HG02981 (cell line): ENCODE data around the gene CCDC40.
"Not testable (repeated sequence)": the region's sequence is repeated elsewhere in the genome, so short reads cannot be mapped to it uniquely, and the experiment has no call there.

ENCODE experiments used
- ATAC-seq: cut with Tn5 transposase; IDR thresholded peaks from one replicate; pipeline ENCODE4 v1.9.1; 2021; ENCODE audit warnings: mild to moderate bottlenecking, moderate library complexity; ENCODE audit not compliant: unreplicated experiment

CCDC40 gene

DNA sequence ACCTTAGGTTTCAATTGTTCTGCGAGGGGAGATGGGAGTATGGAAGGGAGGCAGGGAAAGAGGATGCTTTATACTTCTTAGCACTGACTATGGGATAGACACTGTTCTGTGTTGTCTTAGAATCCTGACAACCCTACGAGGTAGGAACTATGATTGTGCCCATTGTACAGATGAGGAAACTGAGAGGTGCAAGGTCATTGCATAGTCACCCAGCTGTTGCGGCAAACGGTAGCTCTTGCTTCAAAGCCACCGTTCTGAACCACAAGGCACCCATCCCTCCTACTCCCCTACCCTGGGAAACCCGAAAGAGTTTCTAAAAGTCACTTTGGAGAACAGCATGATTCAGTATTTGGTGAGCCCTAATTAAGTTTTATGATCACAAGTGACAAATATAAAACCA, 7.5 kb downstream of the CCDC40 start:
- no peak for ATAC-seq

- ATAC-seq: no peak
Measured at GRCh38 chr17:80045703-80046102, 9.3 kb downstream of the CCDC40 start.

- not testable (repeated sequence) for ATAC-seq
Measured at GRCh38 chr17:80046709-80047108, 10.3 kb downstream of the CCDC40 start.

GRCh38 chr17:80047176-80047575, 10.7 kb downstream of the CCDC40 start:
- no peak for ATAC-seq

- ATAC-seq: no peak
Measured at GRCh38 chr17:80049986-80050385, 13.5 kb downstream of the CCDC40 start.

GRCh38 chr17:80050706-80051105, 14.3 kb downstream of the CCDC40 start:
- no peak for ATAC-seq

- ATAC-seq: no peak
Measured at GRCh38 chr17:80051681-80052080, 15.2 kb downstream of the CCDC40 start.

- ATAC-seq: no peak
Measured at GRCh38 chr17:80053102-80053501, 16.7 kb downstream of the CCDC40 start.

DNA sequence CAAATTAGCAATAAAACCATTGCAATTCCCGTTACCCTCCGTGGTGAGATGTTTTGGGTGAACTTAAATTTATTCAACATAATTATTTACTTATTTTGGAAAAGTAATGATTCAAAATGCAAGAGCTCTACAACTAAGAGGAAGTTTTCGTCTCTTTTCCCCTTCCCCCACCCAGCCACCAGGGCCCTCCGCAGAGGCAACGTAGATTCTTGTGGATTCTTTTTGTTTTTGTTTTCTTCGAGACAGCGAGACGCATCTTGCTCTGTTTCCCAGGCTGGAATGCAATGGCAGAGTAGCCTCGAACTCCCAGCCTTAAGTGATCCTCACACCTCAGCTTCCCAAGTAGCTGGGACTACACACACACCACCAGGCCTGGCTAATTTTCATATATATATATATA, 19.2 kb downstream of the CCDC40 start:
- ATAC-seq: no peak

DNA sequence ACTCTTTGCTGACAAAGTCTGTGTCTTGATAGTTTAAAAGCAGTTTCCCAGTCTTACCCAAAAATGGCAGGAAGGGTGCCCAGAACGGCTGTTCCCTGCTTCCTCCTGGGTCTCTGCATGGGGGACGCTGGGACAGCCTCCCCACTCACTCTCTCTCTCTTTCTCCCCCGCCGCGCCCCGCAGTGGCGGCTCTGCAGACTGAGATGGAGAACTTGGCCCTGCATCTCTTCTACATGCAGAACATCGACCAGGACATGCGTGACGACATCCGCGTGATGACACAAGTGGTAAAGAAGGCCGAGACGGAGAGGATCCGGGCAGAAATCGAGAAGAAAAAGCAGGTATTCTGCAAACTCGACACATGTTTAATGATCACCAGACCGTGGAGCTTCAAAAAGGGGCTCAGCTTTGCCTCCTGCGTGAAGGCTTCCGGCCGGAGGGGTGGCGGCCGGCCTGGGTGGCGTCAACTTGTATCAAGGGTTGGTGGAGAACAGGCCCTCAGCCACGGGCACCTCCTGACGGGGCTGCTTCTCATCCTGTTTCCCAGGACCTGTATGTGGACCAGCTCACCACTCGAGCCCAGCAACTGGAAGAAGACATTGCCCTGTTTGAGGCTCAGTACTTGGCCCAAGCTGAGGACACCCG, 22.0 kb downstream of the CCDC40 start:
- ATAC-seq: no peak

- no peak for ATAC-seq
Measured at GRCh38 chr17:80060644-80061043, 24.2 kb downstream of the CCDC40 start.

DNA sequence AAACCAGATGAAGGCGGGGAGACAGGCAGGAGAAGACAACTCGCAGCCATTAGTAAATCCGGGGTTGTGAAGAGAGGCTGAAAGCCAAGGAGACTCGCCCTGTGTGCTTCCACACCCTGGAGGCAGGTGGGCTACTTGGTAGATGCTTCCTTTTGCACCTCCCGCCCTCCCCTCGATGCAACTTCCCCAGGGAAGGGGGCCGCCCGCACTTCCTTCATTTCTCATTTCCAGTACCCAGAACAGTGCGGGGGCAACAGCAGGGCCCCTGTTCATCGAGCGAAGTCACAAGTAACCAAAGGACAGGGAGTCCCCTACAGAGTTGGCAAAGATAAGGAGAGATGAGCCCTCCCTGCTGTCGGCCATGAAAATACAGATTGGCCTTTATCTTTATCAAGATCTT, 25.0 kb downstream of the CCDC40 start:
- no peak for ATAC-seq

DNA sequence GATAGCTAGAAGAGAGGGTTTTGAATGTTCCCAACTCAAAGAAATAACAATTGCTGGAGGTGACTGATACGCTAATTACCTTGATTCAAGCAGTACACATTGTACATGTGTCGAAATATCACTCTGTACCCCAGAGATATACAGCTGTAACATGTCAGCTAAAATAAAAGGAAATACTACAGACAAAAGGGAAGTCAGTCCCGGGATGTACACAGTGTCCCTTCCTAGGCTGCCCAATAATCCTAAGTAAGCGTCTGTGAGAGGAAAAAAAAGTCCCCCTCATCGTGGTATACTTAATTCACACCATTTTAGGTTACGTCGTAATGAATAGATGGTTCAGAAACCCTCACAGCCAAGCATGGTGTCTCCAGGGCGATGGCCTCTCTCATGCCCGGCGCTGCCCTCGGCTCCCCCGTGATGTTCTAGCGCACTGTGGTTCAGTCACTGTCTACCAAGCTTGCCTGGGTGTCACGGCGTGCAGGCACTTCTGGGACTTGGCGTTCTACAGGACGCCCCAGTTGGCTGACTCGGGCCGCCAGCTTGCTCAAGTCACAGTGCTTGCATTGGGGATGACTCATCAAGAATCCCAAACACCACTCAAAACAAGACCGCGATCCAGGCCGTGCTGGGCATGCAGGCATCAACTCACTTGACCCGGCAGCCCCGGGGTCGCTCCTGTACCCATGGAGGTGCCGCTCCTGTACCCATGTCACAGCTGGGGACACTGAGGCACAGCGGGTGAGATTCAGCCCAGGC, 27.6 kb downstream of the CCDC40 start:
- no peak for ATAC-seq

- ATAC-seq: no peak
Measured at GRCh38 chr17:80064696-80065095, 28.3 kb downstream of the CCDC40 start.

GRCh38 chr17:80065478-80066170, 29.2 kb downstream of the CCDC40 start:
- ATAC-seq: no peak

GRCh38 chr17:80067393-80067986, 31.0 kb downstream of the CCDC40 start:
- no peak for ATAC-seq

DNA sequence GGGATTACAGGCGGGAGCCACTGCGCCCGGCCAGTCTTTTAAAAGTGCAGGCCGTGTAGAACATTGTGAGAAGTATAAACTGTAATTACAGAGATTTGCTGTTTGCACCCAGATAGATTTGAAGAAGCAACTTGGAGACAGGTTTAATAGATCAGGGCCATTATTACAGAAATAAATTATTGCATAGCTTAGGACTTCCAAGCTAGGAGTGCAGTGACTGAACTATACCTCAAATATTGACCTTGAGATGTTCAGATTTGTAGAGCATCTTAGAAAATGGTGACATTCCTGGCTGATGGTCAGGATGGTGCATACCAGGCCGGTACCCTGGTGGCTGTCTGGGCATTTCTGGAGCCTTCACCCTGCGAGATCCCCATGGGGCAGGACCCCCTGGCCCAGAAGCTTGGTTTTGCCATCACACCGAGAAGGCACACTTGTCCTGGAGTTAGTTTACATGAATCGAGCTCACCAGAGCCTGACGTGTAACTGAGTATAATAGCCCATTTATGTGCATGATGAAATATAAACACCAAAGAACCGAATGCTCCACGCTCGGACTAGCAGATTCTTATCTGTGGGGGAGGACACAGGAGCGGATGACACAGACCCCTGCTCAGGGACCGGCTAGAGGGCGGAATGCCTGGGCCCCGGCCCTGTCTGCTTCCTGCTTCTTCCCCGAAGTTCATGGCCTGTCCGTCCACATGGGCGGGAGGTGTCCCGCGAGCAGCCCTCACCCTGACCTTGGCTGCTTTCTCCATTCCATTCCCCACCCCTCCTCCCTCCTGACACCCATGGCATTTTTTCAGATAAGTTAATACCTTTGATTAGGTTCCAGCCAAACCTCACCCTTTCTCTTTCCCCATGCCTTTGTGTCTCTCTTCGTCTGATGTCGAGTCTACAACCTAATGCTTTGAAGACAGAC, 32.1 kb downstream of the CCDC40 start:
- ATAC-seq: no peak

- ATAC-seq: no peak
Measured at GRCh38 chr17:80070375-80071115, 34.1 kb downstream of the CCDC40 start.

GRCh38 chr17:80071116-80071841, 34.8 kb downstream of the CCDC40 start:
- ATAC-seq: no peak
